Measurements from ENCODE around the gene NCEH1.

DNA sequence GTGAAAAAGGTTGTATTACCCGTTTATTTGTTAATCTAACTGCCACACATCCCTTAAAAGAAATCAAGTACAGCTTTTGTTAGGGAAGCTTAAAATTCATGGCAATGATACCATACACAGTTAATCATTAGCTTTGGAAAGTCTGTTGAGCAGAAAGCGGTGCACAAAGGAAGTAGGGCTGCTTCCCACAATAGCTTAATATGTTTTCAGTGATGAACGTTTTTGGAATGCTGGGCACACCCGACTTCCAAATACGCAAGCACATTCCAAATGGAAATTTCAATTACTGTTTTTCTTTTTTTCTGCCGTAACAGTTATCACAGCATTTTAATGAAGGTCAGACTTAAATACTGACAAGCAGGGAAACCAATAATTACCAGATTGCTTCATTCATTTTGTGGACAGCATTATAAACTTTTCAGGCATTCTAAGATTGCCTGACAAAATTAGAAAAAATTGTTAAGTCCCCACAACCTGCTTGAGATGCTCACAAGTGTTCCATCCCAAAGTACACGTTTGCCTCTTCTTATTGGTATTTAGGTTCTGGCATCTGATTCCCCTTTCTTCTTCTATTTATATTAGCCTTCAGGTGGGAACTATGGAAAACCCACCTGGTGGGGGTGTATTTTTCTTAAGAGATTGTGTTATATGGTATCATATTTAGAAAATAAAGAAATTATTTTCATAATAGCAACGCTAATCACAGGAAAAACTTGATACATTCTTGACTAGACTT lies 38.5 kb upstream of the NCEH1 start:
- TF ChIP-seq CTCF (IDR thresholded peaks at IDR 0.05; ENCODE audit: low read depth, low read length, missing input control) (no peak), RXRA (IDR thresholded peaks at IDR 0.05) (no peak)

Data from liver (tissue), 3 donors.